GM12878 (cell line): Measurements from ENCODE around the gene COL6A3. TPM values are rescaled to one million over a fixed set of nuclear protein-coding genes. Genes with fewer than 3 reads are reported as not detected.

Experiments used
- ATAC-seq: fragments of 200-7000 bp; cut with Tn5 transposase; 3 replicates; pipeline ENCODE4 v1.9.1; 2020; ENCODE audit warnings: mild to moderate bottlenecking, moderate library complexity
- BruUV-seq: library from RNA; stranded (reverse); fragments of 400-500 nt; replicated peaks from 2 replicates; lab custom pipeline; 2021; lab: Mats Ljungman, UMichigan
- CTCF ChIA-PET: fragments of 300-600 bp; sonication (Branson Sonifier 250); formaldehyde crosslinking; extraction: SDS; loops from one replicate; lab custom pipeline; 2021; ENCODE audit warnings: inconsistent platforms; lab: Yijun Ruan, JAX
- POLR2A ChIA-PET: fragments of 350-600 bp; formaldehyde crosslinking; extraction: SDS; loops from one replicate; lab custom pipeline; 2021; ENCODE audit warnings: inconsistent platforms; lab: Charles Lee
- RAD21 ChIA-PET: fragments of 300-600 bp; sonication (Branson Sonifier 250); formaldehyde crosslinking; loops from one replicate; lab custom pipeline; 2023; ENCODE audit warnings: antibody characterized with exemption; ENCODE audit not compliant: unreplicated experiment; lab: Charles Lee
- SMC1A ChIA-PET: fragments of 300-600 bp; sonication (Branson Sonifier 250); formaldehyde crosslinking; loops from one replicate; lab custom pipeline; 2023; ENCODE audit not compliant: unreplicated experiment, uncharacterized antibody; lab: Charles Lee
- DNase-seq: peaks from one replicate; pipeline ENCODE4 v3.0.0-alpha.2; 2011; ENCODE audit warnings: low read depth, low spot score
- FAIRE-seq: peaks from 3 replicates; lab custom pipeline; 2011; peaks lifted over from hg19 to GRCh38; lab: Jason Lieb, UNC
- H2AFZ ChIP-seq: 2 replicates; pipeline ENCODE4 v1.6.0; 2011; ENCODE audit warnings: low read depth, low read length, control low read depth; ENCODE audit not compliant: control insufficient read depth
- H3K27ac ChIP-seq: 2 replicates; pipeline ENCODE4 v1.5.1; 2011; ENCODE audit warnings: control low read depth; ENCODE audit not compliant: control insufficient read depth, insufficient read depth
- H3K27me3 ChIP-seq, 2 experiments: replicated peaks in 1 of 2; 2 replicates each; pipeline versions ENCODE4 v1.6.0 to v1.6.1; 2011; ENCODE audit warnings: low read length in 1 of 2; ENCODE audit not compliant: control insufficient read depth in 2 of 2, insufficient read depth in 2 of 2
- H3K36me3 ChIP-seq, 2 experiments: 2 replicates each; pipeline ENCODE4 v1.5.1; 2011; ENCODE audit warnings: low read length in 1 of 2; ENCODE audit not compliant: control insufficient read depth in 2 of 2, insufficient read depth in 2 of 2
- H3K4me1 ChIP-seq: 2 replicates; pipeline ENCODE4 v1.6.1; 2011; ENCODE audit warnings: mild to moderate bottlenecking, low read length, moderate library complexity, mixed read lengths; ENCODE audit not compliant: control insufficient read depth, insufficient read depth
- H3K4me2 ChIP-seq: 2 replicates; pipeline ENCODE4 v1.6.0; 2011; ENCODE audit warnings: control low read depth; ENCODE audit not compliant: control insufficient read depth, insufficient read depth
- H3K4me3 ChIP-seq: fragments of 200-600 bp; sonication (generic); 2 replicates; pipeline ENCODE4 v1.5.1; 2016
- H3K79me2 ChIP-seq: 2 replicates; pipeline ENCODE4 v1.6.0; 2011; ENCODE audit warnings: low read length; ENCODE audit not compliant: control insufficient read depth, insufficient read depth
- H3K9ac ChIP-seq: 2 replicates; pipeline ENCODE4 v1.8.0; 2011; ENCODE audit warnings: low read length, control low read depth, mixed read lengths; ENCODE audit not compliant: control insufficient read depth, insufficient read depth
- H3K9me3 ChIP-seq: replicated peaks from 3 replicates; pipeline ENCODE4 v1.5.1; 2011; ENCODE audit warnings: mild to moderate bottlenecking, low read length; ENCODE audit not compliant: control insufficient read depth, insufficient read depth
- H4K20me1 ChIP-seq: 2 replicates; pipeline ENCODE4 v1.6.0; 2011; ENCODE audit not compliant: control insufficient read depth, insufficient read depth
- BCLAF1 ChIP-seq: fragments of 450-650 bp; IDR thresholded peaks from 2 replicates; pipeline ENCODE4 v1.6.1; 2017; ENCODE audit warnings: antibody characterized with exemption, mild to moderate bottlenecking, moderate library complexity
- CHD1 ChIP-seq: IDR thresholded peaks from 2 replicates; pipeline ENCODE4 v1.6.1; 2012; ENCODE audit warnings: low read depth, low read length, improper control_type of control experiment
- DPF2 ChIP-seq: fragments of 450-650 bp; IDR thresholded peaks from 2 replicates; pipeline ENCODE4 v1.6.1; 2017; ENCODE audit warnings: mild to moderate bottlenecking
- EED ChIP-seq: sonication (generic); IDR thresholded peaks from 2 replicates; pipeline ENCODE4 v1.6.1; 2016; ENCODE audit warnings: antibody characterized with exemption, low read depth
- EZH2 ChIP-seq: IDR thresholded peaks from 2 replicates; pipeline ENCODE4 v1.6.1; 2012; ENCODE audit warnings: low read depth, mild to moderate bottlenecking, control low read depth, inconsistent platforms, low read length, borderline replicate concordance; ENCODE audit not compliant: control insufficient read depth
- MTA3 ChIP-seq: IDR thresholded peaks from 2 replicates; pipeline ENCODE4 v1.6.1; 2012; ENCODE audit warnings: low read length, inconsistent platforms, borderline replicate concordance
- POLR2AphosphoS2 ChIP-seq: IDR thresholded peaks from 2 replicates; pipeline ENCODE4 v1.6.1; 2011; ENCODE audit warnings: low read depth, mild to moderate bottlenecking, low read length, improper control_type of control experiment, moderate library complexity
- RUNX3 ChIP-seq: IDR thresholded peaks from 2 replicates; pipeline ENCODE4 v1.6.1; 2012; ENCODE audit warnings: low read length, inconsistent platforms
- TAF1 ChIP-seq: IDR thresholded peaks from 2 replicates; pipeline ENCODE4 v1.6.1; 2011; ENCODE audit warnings: mild to moderate bottlenecking, low read depth, low read length, borderline replicate concordance
- ZBTB11 ChIP-seq: fragments of 450-650 bp; formaldehyde crosslinking; IDR thresholded peaks from 2 replicates; pipeline ENCODE4 v1.5.0; 2022; ENCODE audit warnings: mild to moderate bottlenecking, missing genetic modification characterization
- WGBS: methylation state at CpG from one replicate; pipeline ENCODE4 v1.1.6; 2016; ENCODE audit warnings: low lambda C conversion rate; ENCODE audit not compliant: insufficient replicate concordance, insufficient coverage; ENCODE audit errors: missing lambda C conversion rate; 5-methylcytosine and 5-hydroxymethylcytosine counted together
- in situ Hi-C: fragments of 300-500 bp; cut with MboI; formaldehyde crosslinking; loops from 9 replicates; pipeline ENCODE4 v1.14.3; 2018; ENCODE audit warnings: mixed read lengths
- intact Hi-C: fragments of 100-400 bp; cut with micrococcal nuclease; formaldehyde crosslinking; loops from one replicate; pipeline ENCODE4 v1.14.2; 2022; ENCODE audit not compliant: unreplicated experiment
- polyA plus RNA-seq, 11 experiments: library from polyadenylated mRNA; depleted of rRNA in 4 of 11; unstranded in 6 of 11; stranded (reverse) in 5 of 11; fragments of >200 nt; fragmentation: Nextera tagmentation in 4 of 11; fragmentation: Illumina TruSeq in 1 of 11; extraction: Ambion mirVana in 4 of 11; extraction: Trizol in 1 of 11; gene quantifications; 1 replicate in 1 of 11; 2 replicates in 10 of 11; pipeline versions ENCODE4 v1.2.1 to v1.2.3, GENCODE V29; 2011 to 2016; ENCODE audit warnings: inconsistent platforms in 2 of 11, missing spikeins in 2 of 11, low read depth in 1 of 11
- total RNA-seq, 4 experiments: library from RNA; depleted of rRNA in 3 of 4; stranded (reverse); fragments of >200 nt in 3 of 4; fragmentation: Illumina TruSeq in 1 of 4; extraction: Trizol in 1 of 4; gene quantifications; 2 replicates each; pipeline versions ENCODE4 v1.2.1 to v1.2.3, GENCODE V29; 2013 to 2021
- TF ChIP-seq, protein P1 (sequence below): IDR thresholded peaks from 2 replicates; pipeline ENCODE4 v1.6.1; 2012; ENCODE audit warnings: mild to moderate bottlenecking, low read depth, low read length

The COL6A3 gene
- total and polyA plus RNA-seq, 10 of the 15 experiments (the other 5 are each of a cell fraction or from before 2014, with no cell fraction given) = 0.01 to 0.51 (median 0.09) TPM; not detected in 4

- H3K4me3 ChIP-seq = no peak overlapping the region
- no peaks in the 10 kb centered on the region for H3K36me3 ChIP-seq
- FAIRE-seq = no peak
- no peak overlapping the region for H3K4me2 ChIP-seq
- SMC1A ChIA-PET = no interaction called here
- H3K27me3 ChIP-seq = peaks cover 2 to 3% of the 10 kb centered on the region in 2 experiments; a peak in 1 of 4 replicates
- no peak overlapping the region for H2AFZ ChIP-seq
- POLR2A ChIA-PET = no interaction called here
- RAD21 ChIA-PET = interaction anchor here (1.0 to 1.3 kb wide), 2 partner anchors 253 to 286 kb away, joined by 3 read pairs; no protein-coding TSS in a partner anchor
- CTCF ChIA-PET = interaction anchor here (0.7 to 1.7 kb wide), 3 partner anchors 13 to 381 kb away, joined by 3 to 5 read pairs (median 4); no protein-coding TSS in a partner anchor
- no peak for ATAC-seq
- no peak overlapping the region for H3K9ac ChIP-seq
- intact Hi-C loops = loop anchor here (2.0 kb wide), 1 partner anchor 254 kb away; no protein-coding TSS in a partner anchor
- no peak overlapping the region for H3K27ac ChIP-seq
- H3K79me2 ChIP-seq = no peaks in the 10 kb centered on the region
- WGBS = 37% methylated on average over 8 of the region's 8 CpGs
- H3K4me1 ChIP-seq = no peaks in the 10 kb centered on the region
- in situ Hi-C loops = no loop called here
- DNase-seq = no peak
- H3K9me3 ChIP-seq = no peaks in the 10 kb centered on the region
- no TSS peak for BruUV-seq
- no peaks in the 10 kb centered on the region for H4K20me1 ChIP-seq
- TF ChIP-seq MTA3 = no peak
- no peak for TF ChIP-seq RUNX3
- no peak for TF ChIP-seq CHD1
- no peak for TF ChIP-seq BCLAF1
- no peak for TF ChIP-seq POLR2AphosphoS2
- no peak for TF ChIP-seq EED
- no peak for TF ChIP-seq DPF2
- no peak for TF ChIP-seq EZH2
- no peak for TF ChIP-seq TAF1
- TF ChIP-seq ZBTB11 = no peak
- TF ChIP-seq, protein P1, sequence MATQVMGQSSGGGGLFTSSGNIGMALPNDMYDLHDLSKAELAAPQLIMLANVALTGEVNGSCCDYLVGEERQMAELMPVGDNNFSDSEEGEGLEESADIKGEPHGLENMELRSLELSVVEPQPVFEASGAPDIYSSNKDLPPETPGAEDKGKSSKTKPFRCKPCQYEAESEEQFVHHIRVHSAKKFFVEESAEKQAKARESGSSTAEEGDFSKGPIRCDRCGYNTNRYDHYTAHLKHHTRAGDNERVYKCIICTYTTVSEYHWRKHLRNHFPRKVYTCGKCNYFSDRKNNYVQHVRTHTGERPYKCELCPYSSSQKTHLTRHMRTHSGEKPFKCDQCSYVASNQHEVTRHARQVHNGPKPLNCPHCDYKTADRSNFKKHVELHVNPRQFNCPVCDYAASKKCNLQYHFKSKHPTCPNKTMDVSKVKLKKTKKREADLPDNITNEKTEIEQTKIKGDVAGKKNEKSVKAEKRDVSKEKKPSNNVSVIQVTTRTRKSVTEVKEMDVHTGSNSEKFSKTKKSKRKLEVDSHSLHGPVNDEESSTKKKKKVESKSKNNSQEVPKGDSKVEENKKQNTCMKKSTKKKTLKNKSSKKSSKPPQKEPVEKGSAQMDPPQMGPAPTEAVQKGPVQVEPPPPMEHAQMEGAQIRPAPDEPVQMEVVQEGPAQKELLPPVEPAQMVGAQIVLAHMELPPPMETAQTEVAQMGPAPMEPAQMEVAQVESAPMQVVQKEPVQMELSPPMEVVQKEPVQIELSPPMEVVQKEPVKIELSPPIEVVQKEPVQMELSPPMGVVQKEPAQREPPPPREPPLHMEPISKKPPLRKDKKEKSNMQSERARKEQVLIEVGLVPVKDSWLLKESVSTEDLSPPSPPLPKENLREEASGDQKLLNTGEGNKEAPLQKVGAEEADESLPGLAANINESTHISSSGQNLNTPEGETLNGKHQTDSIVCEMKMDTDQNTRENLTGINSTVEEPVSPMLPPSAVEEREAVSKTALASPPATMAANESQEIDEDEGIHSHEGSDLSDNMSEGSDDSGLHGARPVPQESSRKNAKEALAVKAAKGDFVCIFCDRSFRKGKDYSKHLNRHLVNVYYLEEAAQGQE = no peak
Observed at GRCh38 chr2:237408335-237409000, 5.5 kb downstream of the COL6A3 start.
